Frontal cortex (tissue), 4 donors: ENCODE results near the gene MMP14. TPM values are rescaled to one million over a fixed set of nuclear protein-coding genes. Genes with fewer than 3 reads are reported as not detected.

Source experiments
- DNase-seq, 2 donors: peaks; one replicate each; pipeline ENCODE4 v3.0.0; 2012; ENCODE audit warnings: low spot score in 2 of 2
- FAIRE-seq: peaks from 2 replicates; lab custom pipeline; 2012; peaks lifted over from hg19 to GRCh38; lab: Jason Lieb, UNC
- small RNA-seq: library from RNA; depleted of rRNA; stranded (forward); fragments of <200 nt; gene quantifications from one replicate; pipeline ENCODE3, GENCODE V24; 2014
- total RNA-seq: library from RNA; depleted of rRNA; stranded (reverse); fragments of >200 nt; gene quantifications from one replicate; pipeline ENCODE4 v1.2.3, GENCODE V29; 2014
- donor health status: control.
- donor health status: control.
- donor health status: control.

MMP14 gene
- total RNA-seq, 1 donor from 2014 or later: 6.9 TPM

GRCh38 chr14:22897357-22897756 is 61.0 kb downstream of the MMP14 start:
- FAIRE-seq (no peak), DNase-seq (no peak)

Small RNA genes within 50 kb of the gene (small RNA-seq; reads per million reads assigned to genes)
- not detected for gene RF00019

Other genes with a start within 250 kb of the MMP14 start
- gene DAD1, start 247.4 kb upstream of the MMP14 start, total RNA-seq: 89.7 TPM
- 2.4 TPM for gene ABHD4, start 238.3 kb upstream of the MMP14 start, total RNA-seq
- gene OR6J1, start 192.2 kb upstream of the MMP14 start, total RNA-seq: not detected
- 28.9 TPM for gene OXA1L, start 69.9 kb upstream of the MMP14 start, total RNA-seq
- 2.0 TPM for gene SLC7A7, start 21.1 kb upstream of the MMP14 start, total RNA-seq
- 13.9 TPM for gene MRPL52, start 6.7 kb upstream of the MMP14 start, total RNA-seq
- 2.9 TPM for gene LRP10, start 35.2 kb downstream of the MMP14 start, total RNA-seq
- gene REM2, start 46.6 kb downstream of the MMP14 start, total RNA-seq: 2.4 TPM
- 73.4 TPM for gene RBM23, start 82.6 kb downstream of the MMP14 start, total RNA-seq
- 61.1 TPM for gene PRMT5, start 92.8 kb downstream of the MMP14 start, total RNA-seq
- 23.2 TPM for gene HAUS4, start 120.5 kb downstream of the MMP14 start, total RNA-seq
- 4.5 TPM for gene AJUBA, start 146.0 kb downstream of the MMP14 start, total RNA-seq
- gene C14orf93, start 173.6 kb downstream of the MMP14 start, total RNA-seq: 4.5 TPM
- gene PSMB5, start 198.3 kb downstream of the MMP14 start, total RNA-seq: 194 TPM
- under 0.01 TPM for gene PSMB11, start 205.6 kb downstream of the MMP14 start, total RNA-seq
- gene CDH24, start 220.9 kb downstream of the MMP14 start, total RNA-seq: 9.4 TPM